ENCODE results near the gene CYTH2.

Gene CYTH2

GRCh38 chr19:48452289-48453190 lies 16.6 kb upstream of the CYTH2 start:
- H3K27me3 ChIP-seq (ENCODE audit: insufficient read depth, poor library complexity, severe bottlenecking) = no peaks in the 10 kb centered on the region
- H3K27ac ChIP-seq (replicated peaks) = no peak overlapping the region
- no peak for DNase-seq (ENCODE audit: low read depth in 1 of 2, low spot score in 1 of 2)
- TF ChIP-seq SPI1 (IDR thresholded peaks at IDR 0.05; ENCODE audit: borderline replicate concordance, low read depth) = no peak
- TF ChIP-seq REST (IDR thresholded peaks at IDR 0.05; ENCODE audit: insufficient replicate concordance, low read depth) = no peak
- no peak for TF ChIP-seq GABPA (IDR thresholded peaks at IDR 0.05; ENCODE audit: low read depth)
- TF ChIP-seq CTCF (IDR thresholded peaks at IDR 0.05; ENCODE audit: insufficient read depth, low read length) = no peak
- TF ChIP-seq POLR2AphosphoS5 (IDR thresholded peaks at IDR 0.05; ENCODE audit: low read depth) = no peak
- H3K4me3 ChIP-seq (replicated peaks; ENCODE audit: insufficient read depth, low read length) = no peak overlapping the region

- Histone ChIP-seq H3K27ac (replicated peaks) (no peak overlapping the region), H3K4me3 (replicated peaks; ENCODE audit: insufficient read depth, low read length) (no peak overlapping the region), H3K27me3 (ENCODE audit: insufficient read depth, poor library complexity, severe bottlenecking) (no peaks in the 10 kb centered on the region)
- DNase-seq (ENCODE audit: low read depth in 1 of 2, low spot score in 1 of 2) = no peak
- TF ChIP-seq POLR2AphosphoS5 (IDR thresholded peaks at IDR 0.05; ENCODE audit: low read depth) = no peak
- TF ChIP-seq SPI1 (IDR thresholded peaks at IDR 0.05; ENCODE audit: borderline replicate concordance, low read depth) = no peak
- no peak for TF ChIP-seq GABPA (IDR thresholded peaks at IDR 0.05; ENCODE audit: low read depth)
- no peak for TF ChIP-seq REST (IDR thresholded peaks at IDR 0.05; ENCODE audit: insufficient replicate concordance, low read depth)
- no peak for TF ChIP-seq CTCF (IDR thresholded peaks at IDR 0.05; ENCODE audit: insufficient read depth, low read length)
These were observed 14.9 kb upstream of the CYTH2 start for GRCh38 chr19:48454150-48454730.

GRCh38 chr19:48455171-48455907 lies 13.8 kb upstream of the CYTH2 start, which contains the start of gene KCNJ14:
Gene KCNJ14, plus strand, starts transcription at chr19:48455574. Its CDS starts 6,151 bp downstream, at chr19:48461725.
- no peak for DNase-seq (ENCODE audit: low read depth in 1 of 2, low spot score in 1 of 2)
- no peak for TF ChIP-seq GABPA (IDR thresholded peaks at IDR 0.05; ENCODE audit: low read depth)
- TF ChIP-seq SPI1 (IDR thresholded peaks at IDR 0.05; ENCODE audit: borderline replicate concordance, low read depth) = no peak
- no peak for TF ChIP-seq REST (IDR thresholded peaks at IDR 0.05; ENCODE audit: insufficient replicate concordance, low read depth)
- no peak within 1 kb of the TSS for H3K27ac ChIP-seq (replicated peaks)
- no peak within 1 kb of the TSS for H3K4me3 ChIP-seq (replicated peaks; ENCODE audit: insufficient read depth, low read length)
- no peaks in the 10 kb centered on the region for H3K27me3 ChIP-seq (ENCODE audit: insufficient read depth, poor library complexity, severe bottlenecking)
